ENCODE results near the gene XRCC6. TPM values are rescaled to one million over a fixed set of nuclear protein-coding genes. Genes with fewer than 3 reads are reported as not detected.

XRCC6 gene
- total and polyA plus RNA-seq, 2 of the 13 experiments (the other 11 are each of a cell fraction or from before 2014, with no cell fraction given) = 124 to 625 TPM

- TF ChIP-seq NFKB2 (CRISPR knock-in tag; IDR thresholded peaks at IDR 0.05; ENCODE audit: borderline replicate concordance) (no peak), GATAD2A (CRISPR knock-in tag; IDR thresholded peaks at IDR 0.05) (no peak)
Measured at GRCh38 chr22:41700108-41700364, 78.9 kb downstream of the XRCC6 start (continued).

- ChIA-PET CTCF (ENCODE audit: low intra/inter-chr PET ratio, low total read pairs) (no interaction called here), POLR2A (no interaction called here)
- Histone ChIP-seq H3K36me3 (replicated peaks in 1 of 2; ENCODE audit: control insufficient read depth in 1 of 2, insufficient read depth in 2 of 2, low read length in 2 of 2) (no peaks in the 10 kb centered on the region), H3K9me3 (ENCODE audit: low read length) (no peaks in the 10 kb centered on the region), H3K4me1 (ENCODE audit: insufficient read depth, low read length) (peaks cover 2% of the 10 kb centered on the region), H4K20me1 (ENCODE audit: insufficient read depth, low read length) (no peaks in the 10 kb centered on the region), H2AFZ (ENCODE audit: low read length) (no peak overlapping the region), H3K79me2 (ENCODE audit: insufficient read depth, low read length) (no peaks in the 10 kb centered on the region), H3K27me3 (ENCODE audit: control insufficient read depth in 1 of 2, insufficient read depth in 2 of 2, low read length in 2 of 2) (peaks cover 0 to 5% of the 10 kb centered on the region in 2 experiments; a peak in 1 of 5 replicates), H3K4me2 (ENCODE audit: low read depth, low read length) (no peak overlapping the region), H3K4me3 (replicated peaks in 1 of 3; ENCODE audit: insufficient read depth in 1 of 3, low read depth in 2 of 3, low read length in 3 of 3) (no peak overlapping the region), H3K27ac (ENCODE audit: extremely low read length, insufficient read depth, low read length) (no peak overlapping the region), H3K9ac (ENCODE audit: insufficient read depth, low read depth, low read length) (no peak overlapping the region)
- DNase-seq (ENCODE audit: low spot score) (no peak), FAIRE-seq (no peak), ATAC-seq (no peak)
- intact Hi-C loops (cut with micrococcal nuclease; ENCODE audit: unreplicated experiment) = no loop called here
- 74% methylated on average over 9 of the region's 9 CpGs for WGBS (ENCODE audit: low lambda C conversion rate)
- in situ Hi-C loops (cut with HindIII; ENCODE audit: extremely low pct_ligation_motif_present, low pct_unique_long_range_greater_than_20kb) = no loop called here
- BruUV-seq (replicated peaks) = no TSS peak
- TF ChIP-seq STAT5B (CRISPR knock-in tag; IDR thresholded peaks at IDR 0.05) (no peak), ZNF713 (CRISPR knock-in tag; IDR thresholded peaks at IDR 0.05) (no peak), FOXK2 (IDR thresholded peaks at IDR 0.05) (no peak), ARID5B (CRISPR knock-in tag; IDR thresholded peaks at IDR 0.05) (no peak), ZFYVE20 (CRISPR knock-in tag; IDR thresholded peaks at IDR 0.05; ENCODE audit: borderline replicate concordance, low read depth) (no peak), ZNF512 (CRISPR knock-in tag; IDR thresholded peaks at IDR 0.05) (no peak), MED8 (CRISPR knock-in tag; IDR thresholded peaks at IDR 0.05; ENCODE audit: insufficient replicate concordance) (no peak), ZNF121 (CRISPR knock-in tag; IDR thresholded peaks at IDR 0.05) (no peak), KDM1A (CRISPR knock-in tag; IDR thresholded peaks at IDR 0.05) (no peak), NCOA2 (CRISPR knock-in tag; IDR thresholded peaks at IDR 0.05) (no peak), JDP2 (CRISPR knock-in tag; IDR thresholded peaks at IDR 0.05; ENCODE audit: borderline replicate concordance) (no peak)
Measured at GRCh38 chr22:41702763-41703162, 81.7 kb downstream of the XRCC6 start.
